Left forelimb (tissue), 1 donor: ENCODE data around the gene CALCB.

Experiments used
- DNase-seq: peaks from one replicate; pipeline ENCODE4 v3.0.0-alpha.2; 2018; ENCODE audit warnings: low spot score

The CALCB gene

GRCh38 chr11:15074206-15075161 lies 1.1 kb downstream of the CALCB start:
- DNase-seq = peak; percentile 85

- DNase-seq = no peak
Measured at GRCh38 chr11:15075162-15075526, 1.8 kb downstream of the CALCB start.

GRCh38 chr11:15091175-15091574 lies 17.8 kb downstream of the CALCB start:
- DNase-seq = no peak

- no peak for DNase-seq
Measured at GRCh38 chr11:15091625-15092024, 18.2 kb downstream of the CALCB start.

GRCh38 chr11:15093432-15093831 lies 20.0 kb downstream of the CALCB start:
- DNase-seq = no peak

- DNase-seq = no peak
Measured at GRCh38 chr11:15095736-15096228, 22.4 kb downstream of the CALCB start.

GRCh38 chr11:15097411-15097810 lies 24.0 kb downstream of the CALCB start:
- DNase-seq = no peak

- DNase-seq = no peak
Measured at GRCh38 chr11:15099267-15099666, 25.9 kb downstream of the CALCB start.

GRCh38 chr11:15101072-15101709 lies 27.8 kb downstream of the CALCB start:
- peak; percentile 78 for DNase-seq

- DNase-seq = no peak
Measured at GRCh38 chr11:15104166-15104565, 30.8 kb downstream of the CALCB start.

- DNase-seq = no peak
Measured at GRCh38 chr11:15106201-15106965, 33.0 kb downstream of the CALCB start.

- DNase-seq = no peak
Measured at GRCh38 chr11:15107730-15108515, 34.5 kb downstream of the CALCB start.

GRCh38 chr11:15108592-15109130 lies 35.3 kb downstream of the CALCB start:
- no peak for DNase-seq

- DNase-seq = no peak
Measured at GRCh38 chr11:15109602-15110001, 36.2 kb downstream of the CALCB start.

GRCh38 chr11:15111215-15111614 lies 37.8 kb downstream of the CALCB start:
- no peak for DNase-seq

- peak; percentile 75 for DNase-seq
Measured at GRCh38 chr11:15112131-15112541, 38.7 kb downstream of the CALCB start.

- DNase-seq = no peak
Measured at GRCh38 chr11:15113381-15113780, 40.0 kb downstream of the CALCB start.

- no peak for DNase-seq
Measured at GRCh38 chr11:15114501-15115475, 41.4 kb downstream of the CALCB start, which contains the start of gene INSC. INSC (plus strand) TSS chr11:15114923; CDS start chr11:15149175, 34,252 bp downstream.

- no peak for DNase-seq
Measured at GRCh38 chr11:15115686-15116085, 42.3 kb downstream of the CALCB start.

- no peak for DNase-seq
Measured at GRCh38 chr11:15117751-15118150, 44.4 kb downstream of the CALCB start.
